ENCODE measurements around the gene PI4K2B.
"Not testable (repeated sequence)": the region's sequence is repeated elsewhere in the genome, so short reads cannot be mapped to it uniquely, and the experiment has no call there.

PI4K2B gene

GRCh38 chr4:25306518-25307057 lies 72.8 kb downstream of the PI4K2B start:
- no peak for DNase-seq (ENCODE audit: low read depth)

GRCh38 chr4:25307596-25307995 lies 73.8 kb downstream of the PI4K2B start:
- DNase-seq (ENCODE audit: low read depth) = no peak

GRCh38 chr4:25308306-25308705 lies 74.5 kb downstream of the PI4K2B start:
- DNase-seq (ENCODE audit: low read depth) = peak; percentile 41

GRCh38 chr4:25308761-25309160 lies 74.9 kb downstream of the PI4K2B start:
- DNase-seq (ENCODE audit: low read depth) = peak; percentile 66

- DNase-seq (ENCODE audit: low read depth) = no peak
These were observed 76.4 kb downstream of the PI4K2B start for GRCh38 chr4:25310066-25310802.

GRCh38 chr4:25310803-25311166 lies 77.0 kb downstream of the PI4K2B start:
- no peak for DNase-seq (ENCODE audit: low read depth)

- peak; percentile 89 for DNase-seq (ENCODE audit: low read depth)
These were observed 78.8 kb downstream of the PI4K2B start, which contains the start of gene ZCCHC4 for GRCh38 chr4:25312496-25313200. Gene ZCCHC4, plus strand, starts transcription at chr4:25312774. Its CDS starts 36 bp downstream, at chr4:25312810.

- DNase-seq (ENCODE audit: low read depth) = peak; percentile 27
These were observed 79.5 kb downstream of the PI4K2B start for GRCh38 chr4:25313201-25313895.

GRCh38 chr4:25320336-25320735 lies 86.5 kb downstream of the PI4K2B start:
- DNase-seq (ENCODE audit: low read depth) = peak; percentile 84

- DNase-seq (ENCODE audit: low read depth) = peak; percentile 91
These were observed 86.9 kb downstream of the PI4K2B start for GRCh38 chr4:25320773-25321172.

- peak; percentile 16 for DNase-seq (ENCODE audit: low read depth)
These were observed 87.9 kb downstream of the PI4K2B start for GRCh38 chr4:25321703-25322102.

- not testable (repeated sequence) for DNase-seq (ENCODE audit: low read depth)
These were observed 94.6 kb downstream of the PI4K2B start for GRCh38 chr4:25328463-25328862.

Data from ELR (cell line).